ENCODE results near the gene SSH2.

- TF ChIP-seq ARNTL (CRISPR knock-in tag; IDR thresholded peaks at IDR 0.05; ENCODE audit: borderline replicate concordance, low read depth), result no peak
- no peak for TF ChIP-seq RARB (CRISPR knock-in tag; IDR thresholded peaks at IDR 0.05)
- no peak for TF ChIP-seq TOX (CRISPR knock-in tag; IDR thresholded peaks at IDR 0.05; ENCODE audit: borderline replicate concordance)
- no peak for TF ChIP-seq CREB5 (CRISPR knock-in tag; IDR thresholded peaks at IDR 0.05; ENCODE audit: low read depth)
- no peak for TF ChIP-seq ISL1 (CRISPR knock-in tag; IDR thresholded peaks at IDR 0.05)
- TF ChIP-seq SNAI2 (CRISPR knock-in tag; IDR thresholded peaks at IDR 0.05), result no peak
- TF ChIP-seq ZFP30 (CRISPR knock-in tag; IDR thresholded peaks at IDR 0.05), result no peak
- TF ChIP-seq POU6F1 (CRISPR knock-in tag; IDR thresholded peaks at IDR 0.05; ENCODE audit: borderline replicate concordance, low read depth), result no peak
- no peak for TF ChIP-seq PPARA (CRISPR knock-in tag; IDR thresholded peaks at IDR 0.05; ENCODE audit: borderline replicate concordance)
- no peak for TF ChIP-seq OSR1 (CRISPR knock-in tag; IDR thresholded peaks at IDR 0.05)
- TF ChIP-seq CSRNP3 (CRISPR knock-in tag; IDR thresholded peaks at IDR 0.05), result no peak
- TF ChIP-seq ZFP3 (CRISPR knock-in tag; IDR thresholded peaks at IDR 0.05), result no peak
- no peak for TF ChIP-seq CSDC2 (CRISPR knock-in tag; IDR thresholded peaks at IDR 0.05)
- TF ChIP-seq PATZ1 (CRISPR knock-in tag; IDR thresholded peaks at IDR 0.05; ENCODE audit: borderline replicate concordance), result no peak
These were observed 198.5 kb downstream of the SSH2 start for GRCh38 chr17:29731589-29731929.
